GM12878 (cell line): Measurements from ENCODE around the gene HAUS6. TPM values are rescaled to one million over a fixed set of nuclear protein-coding genes. Genes with fewer than 3 reads are reported as not detected.

Experiments
- ATAC-seq: fragments of 200-7000 bp; cut with Tn5 transposase; 3 replicates; pipeline ENCODE4 v1.9.1; 2020; ENCODE audit warnings: mild to moderate bottlenecking, moderate library complexity
- BruUV-seq: library from RNA; stranded (reverse); fragments of 400-500 nt; replicated peaks from 2 replicates; lab custom pipeline; 2021; lab: Mats Ljungman, UMichigan
- CTCF ChIA-PET: fragments of 300-600 bp; sonication (Branson Sonifier 250); formaldehyde crosslinking; extraction: SDS; loops from one replicate; lab custom pipeline; 2021; ENCODE audit warnings: inconsistent platforms; lab: Yijun Ruan, JAX
- POLR2A ChIA-PET: fragments of 350-600 bp; formaldehyde crosslinking; extraction: SDS; loops from one replicate; lab custom pipeline; 2021; ENCODE audit warnings: inconsistent platforms; lab: Charles Lee
- RAD21 ChIA-PET: fragments of 300-600 bp; sonication (Branson Sonifier 250); formaldehyde crosslinking; loops from one replicate; lab custom pipeline; 2023; ENCODE audit warnings: antibody characterized with exemption; ENCODE audit not compliant: unreplicated experiment; lab: Charles Lee
- SMC1A ChIA-PET: fragments of 300-600 bp; sonication (Branson Sonifier 250); formaldehyde crosslinking; loops from one replicate; lab custom pipeline; 2023; ENCODE audit not compliant: unreplicated experiment, uncharacterized antibody; lab: Charles Lee
- DNase-seq: peaks from one replicate; pipeline ENCODE4 v3.0.0-alpha.2; 2011; ENCODE audit warnings: low read depth, low spot score
- FAIRE-seq: peaks from 3 replicates; lab custom pipeline; 2011; peaks lifted over from hg19 to GRCh38; lab: Jason Lieb, UNC
- H2AFZ ChIP-seq: 2 replicates; pipeline ENCODE4 v1.6.0; 2011; ENCODE audit warnings: low read depth, low read length, control low read depth; ENCODE audit not compliant: control insufficient read depth
- H3K27ac ChIP-seq: 2 replicates; pipeline ENCODE4 v1.5.1; 2011; ENCODE audit warnings: control low read depth; ENCODE audit not compliant: control insufficient read depth, insufficient read depth
- H3K27me3 ChIP-seq, 2 experiments: replicated peaks in 1 of 2; 2 replicates each; pipeline versions ENCODE4 v1.6.0 to v1.6.1; 2011; ENCODE audit warnings: low read length in 1 of 2; ENCODE audit not compliant: control insufficient read depth in 2 of 2, insufficient read depth in 2 of 2
- H3K36me3 ChIP-seq, 2 experiments: 2 replicates each; pipeline ENCODE4 v1.5.1; 2011; ENCODE audit warnings: low read length in 1 of 2; ENCODE audit not compliant: control insufficient read depth in 2 of 2, insufficient read depth in 2 of 2
- H3K4me1 ChIP-seq: 2 replicates; pipeline ENCODE4 v1.6.1; 2011; ENCODE audit warnings: mild to moderate bottlenecking, low read length, moderate library complexity, mixed read lengths; ENCODE audit not compliant: control insufficient read depth, insufficient read depth
- H3K4me2 ChIP-seq: 2 replicates; pipeline ENCODE4 v1.6.0; 2011; ENCODE audit warnings: control low read depth; ENCODE audit not compliant: control insufficient read depth, insufficient read depth
- H3K4me3 ChIP-seq: fragments of 200-600 bp; sonication (generic); 2 replicates; pipeline ENCODE4 v1.5.1; 2016
- H3K79me2 ChIP-seq: 2 replicates; pipeline ENCODE4 v1.6.0; 2011; ENCODE audit warnings: low read length; ENCODE audit not compliant: control insufficient read depth, insufficient read depth
- H3K9ac ChIP-seq: 2 replicates; pipeline ENCODE4 v1.8.0; 2011; ENCODE audit warnings: low read length, control low read depth, mixed read lengths; ENCODE audit not compliant: control insufficient read depth, insufficient read depth
- H3K9me3 ChIP-seq: replicated peaks from 3 replicates; pipeline ENCODE4 v1.5.1; 2011; ENCODE audit warnings: mild to moderate bottlenecking, low read length; ENCODE audit not compliant: control insufficient read depth, insufficient read depth
- H4K20me1 ChIP-seq: 2 replicates; pipeline ENCODE4 v1.6.0; 2011; ENCODE audit not compliant: control insufficient read depth, insufficient read depth
- BCL3 ChIP-seq: IDR thresholded peaks from 2 replicates; pipeline ENCODE4 v1.6.1; 2011; ENCODE audit warnings: borderline replicate concordance, low read depth, mild to moderate bottlenecking, moderate library complexity, low read length; ENCODE audit not compliant: insufficient read depth, poor library complexity, severe bottlenecking
- E2F4 ChIP-seq: IDR thresholded peaks from 2 replicates; pipeline ENCODE4 v1.6.1; 2012; ENCODE audit warnings: low read depth, low read length, improper control_type of control experiment
- NFXL1 ChIP-seq: fragments of 450-650 bp; IDR thresholded peaks from 2 replicates; pipeline ENCODE4 v1.6.1; 2017; ENCODE audit warnings: antibody characterized with exemption, mild to moderate bottlenecking, borderline replicate concordance
- POLR2AphosphoS2 ChIP-seq: IDR thresholded peaks from 2 replicates; pipeline ENCODE4 v1.6.1; 2011; ENCODE audit warnings: low read depth, mild to moderate bottlenecking, low read length, improper control_type of control experiment, moderate library complexity
- SMAD1 ChIP-seq: fragments of 450-650 bp; IDR thresholded peaks from 2 replicates; pipeline ENCODE4 v1.6.1; 2018; ENCODE audit warnings: mild to moderate bottlenecking, low read depth; ENCODE audit not compliant: partially characterized antibody
- ZBTB4 ChIP-seq: fragments of 450-650 bp; formaldehyde crosslinking; IDR thresholded peaks from 2 replicates; pipeline ENCODE4 v1.4.0; 2022; ENCODE audit warnings: mild to moderate bottlenecking, moderate library complexity
- ZSCAN29 ChIP-seq: fragments of 450-650 bp; IDR thresholded peaks from 2 replicates; pipeline ENCODE4 v1.6.1; 2017; ENCODE audit warnings: mild to moderate bottlenecking, moderate library complexity
- WGBS: methylation state at CpG from one replicate; pipeline ENCODE4 v1.1.6; 2016; ENCODE audit warnings: low lambda C conversion rate; ENCODE audit not compliant: insufficient replicate concordance, insufficient coverage; ENCODE audit errors: missing lambda C conversion rate; 5-methylcytosine and 5-hydroxymethylcytosine counted together
- in situ Hi-C: fragments of 300-500 bp; cut with MboI; formaldehyde crosslinking; loops from 9 replicates; pipeline ENCODE4 v1.14.3; 2018; ENCODE audit warnings: mixed read lengths
- intact Hi-C: fragments of 100-400 bp; cut with micrococcal nuclease; formaldehyde crosslinking; loops from one replicate; pipeline ENCODE4 v1.14.2; 2022; ENCODE audit not compliant: unreplicated experiment
- polyA plus RNA-seq, 11 experiments: library from polyadenylated mRNA; depleted of rRNA in 4 of 11; unstranded in 6 of 11; stranded (reverse) in 5 of 11; fragments of >200 nt; fragmentation: Nextera tagmentation in 4 of 11; fragmentation: Illumina TruSeq in 1 of 11; extraction: Ambion mirVana in 4 of 11; extraction: Trizol in 1 of 11; gene quantifications; 1 replicate in 1 of 11; 2 replicates in 10 of 11; pipeline versions ENCODE4 v1.2.1 to v1.2.3, GENCODE V29; 2011 to 2016; ENCODE audit warnings: inconsistent platforms in 2 of 11, missing spikeins in 2 of 11, low read depth in 1 of 11
- total RNA-seq, 4 experiments: library from RNA; depleted of rRNA in 3 of 4; stranded (reverse); fragments of >200 nt in 3 of 4; fragmentation: Illumina TruSeq in 1 of 4; extraction: Trizol in 1 of 4; gene quantifications; 2 replicates each; pipeline versions ENCODE4 v1.2.1 to v1.2.3, GENCODE V29; 2013 to 2021
- TF ChIP-seq, protein P1 (sequence below): IDR thresholded peaks from 2 replicates; pipeline ENCODE4 v1.6.1; 2011; ENCODE audit warnings: low read depth, mild to moderate bottlenecking, low read length, moderate library complexity, borderline replicate concordance; ENCODE audit errors: extremely low read depth
- TF ChIP-seq, protein P2 (sequence below): IDR thresholded peaks from 2 replicates; pipeline ENCODE4 v1.6.1; 2011; ENCODE audit warnings: low read depth, low read length, improper control_type of control experiment, borderline replicate concordance
- TF ChIP-seq, protein P3 (sequence below), 3 experiments: IDR thresholded peaks in 2 of 3; conservative IDR thresholded peaks in 1 of 3; 2 replicates each; pipeline ENCODE4 v1.5.1; 2011; ENCODE audit warnings: low read depth in 3 of 3, low read length in 3 of 3, mild to moderate bottlenecking in 3 of 3, control low read depth in 2 of 3, moderate library complexity in 2 of 3, inconsistent platforms in 1 of 3, mixed read lengths in 1 of 3; ENCODE audit not compliant: control insufficient read depth in 2 of 3, insufficient read depth in 1 of 3; ENCODE audit errors: extremely low read depth in 1 of 3
- TF ChIP-seq, protein P4 (sequence below): IDR thresholded peaks from 2 replicates; pipeline ENCODE4 v1.6.1; 2012; ENCODE audit warnings: low read depth, low read length, improper control_type of control experiment

Gene HAUS6
- total and polyA plus RNA-seq, 10 of the 15 experiments (the other 5 are each of a cell fraction or from before 2014, with no cell fraction given): 7.1 to 26.8 (median 16.0) TPM

GRCh38 chr9:19136129-19136528, 33.4 kb upstream of the HAUS6 start:
- DNase-seq: no peak
- Histone ChIP-seq H3K27ac (no peak overlapping the region), H4K20me1 (no peaks in the 10 kb centered on the region), H3K4me2 (no peak overlapping the region), H3K36me3 (no peaks in the 10 kb centered on the region), H3K4me3 (no peak overlapping the region), H3K4me1 (no peaks in the 10 kb centered on the region; the same call in 1 of the 2 replicates), H2AFZ (no peak overlapping the region), H3K79me2 (no peaks in the 10 kb centered on the region), H3K27me3 (no peaks in the 10 kb centered on the region), H3K9ac (no peak overlapping the region), H3K9me3 (no peaks in the 10 kb centered on the region)
- ChIA-PET POLR2A (interaction anchor here (0.6 to 1.9 kb wide), 5 partner anchors 14 to 117 kb away, joined by 3 to 4 read pairs (median 4); no protein-coding TSS in a partner anchor), CTCF (interaction anchor here (1.3 to 3.0 kb wide), 3 partner anchors 38 to 87 kb away, joined by 4 to 13 read pairs (median 4); partner anchors contain the start of gene RRAGA), SMC1A (interaction anchor here (0.6 to 1.7 kb wide), 4 partner anchors 12 to 1537 kb away, joined by 3 read pairs; no protein-coding TSS in a partner anchor), RAD21 (interaction anchor here (4.1 kb wide), 1 partner anchor 38 kb away, joined by 21 read pairs; no protein-coding TSS in a partner anchor)
- intact Hi-C loops (no loop called here), in situ Hi-C loops (no loop called here)
- no peak for FAIRE-seq
- ATAC-seq: no peak
- 84% methylated on average over 3 of the region's 3 CpGs for whole genome bisulfite sequencing
- no TSS peak for BruUV-seq
- TF ChIP-seq, protein P1, sequence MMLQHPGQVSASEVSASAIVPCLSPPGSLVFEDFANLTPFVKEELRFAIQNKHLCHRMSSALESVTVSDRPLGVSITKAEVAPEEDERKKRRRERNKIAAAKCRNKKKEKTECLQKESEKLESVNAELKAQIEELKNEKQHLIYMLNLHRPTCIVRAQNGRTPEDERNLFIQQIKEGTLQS: no peak
- TF ChIP-seq POLR2AphosphoS2 (no peak), SMAD1 (no peak), E2F4 (no peak), BCL3 (no peak), ZBTB4 (CRISPR knock-in tag) (no peak), NFXL1 (no peak), ZSCAN29 (no peak)
- TF ChIP-seq, protein P2, sequence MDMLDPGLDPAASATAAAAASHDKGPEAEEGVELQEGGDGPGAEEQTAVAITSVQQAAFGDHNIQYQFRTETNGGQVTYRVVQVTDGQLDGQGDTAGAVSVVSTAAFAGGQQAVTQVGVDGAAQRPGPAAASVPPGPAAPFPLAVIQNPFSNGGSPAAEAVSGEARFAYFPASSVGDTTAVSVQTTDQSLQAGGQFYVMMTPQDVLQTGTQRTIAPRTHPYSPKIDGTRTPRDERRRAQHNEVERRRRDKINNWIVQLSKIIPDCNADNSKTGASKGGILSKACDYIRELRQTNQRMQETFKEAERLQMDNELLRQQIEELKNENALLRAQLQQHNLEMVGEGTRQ: no peak
- TF ChIP-seq, protein P3, sequence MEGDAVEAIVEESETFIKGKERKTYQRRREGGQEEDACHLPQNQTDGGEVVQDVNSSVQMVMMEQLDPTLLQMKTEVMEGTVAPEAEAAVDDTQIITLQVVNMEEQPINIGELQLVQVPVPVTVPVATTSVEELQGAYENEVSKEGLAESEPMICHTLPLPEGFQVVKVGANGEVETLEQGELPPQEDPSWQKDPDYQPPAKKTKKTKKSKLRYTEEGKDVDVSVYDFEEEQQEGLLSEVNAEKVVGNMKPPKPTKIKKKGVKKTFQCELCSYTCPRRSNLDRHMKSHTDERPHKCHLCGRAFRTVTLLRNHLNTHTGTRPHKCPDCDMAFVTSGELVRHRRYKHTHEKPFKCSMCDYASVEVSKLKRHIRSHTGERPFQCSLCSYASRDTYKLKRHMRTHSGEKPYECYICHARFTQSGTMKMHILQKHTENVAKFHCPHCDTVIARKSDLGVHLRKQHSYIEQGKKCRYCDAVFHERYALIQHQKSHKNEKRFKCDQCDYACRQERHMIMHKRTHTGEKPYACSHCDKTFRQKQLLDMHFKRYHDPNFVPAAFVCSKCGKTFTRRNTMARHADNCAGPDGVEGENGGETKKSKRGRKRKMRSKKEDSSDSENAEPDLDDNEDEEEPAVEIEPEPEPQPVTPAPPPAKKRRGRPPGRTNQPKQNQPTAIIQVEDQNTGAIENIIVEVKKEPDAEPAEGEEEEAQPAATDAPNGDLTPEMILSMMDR (IDR thresholded peaks at IDR 0.05 in 2 of 3, conservative IDR thresholded peaks at IDR 0.05 in 1 of 3; ENCODE audit: control insufficient read depth in 2 of 3, extremely low read depth in 1 of 3, insufficient read depth in 1 of 3, low read depth in 3 of 3, low read length in 3 of 3): no peak
- TF ChIP-seq, protein P4, sequence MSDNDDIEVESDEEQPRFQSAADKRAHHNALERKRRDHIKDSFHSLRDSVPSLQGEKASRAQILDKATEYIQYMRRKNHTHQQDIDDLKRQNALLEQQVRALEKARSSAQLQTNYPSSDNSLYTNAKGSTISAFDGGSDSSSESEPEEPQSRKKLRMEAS: no peak
